SK-N-SH (cell line): ENCODE results near the gene KLHDC8B. TPM values are rescaled to one million over a fixed set of nuclear protein-coding genes. Genes with fewer than 3 reads are reported as not detected.

Source experiments
- CTCF ChIA-PET: fragments of 300-600, 350-600 bp; formaldehyde crosslinking; extraction: SDS; loops from one replicate; lab custom pipeline; 2021; lab: Yijun Ruan, JAX
- POLR2A ChIA-PET: fragments of 350-600 bp; sonication (Branson Sonifier 250); formaldehyde crosslinking; extraction: SDS; loops from one replicate; lab custom pipeline; 2020; ENCODE audit warnings: antibody characterized with exemption, inconsistent platforms; lab: Yijun Ruan, JAX
- DNase-seq: peaks from one replicate; pipeline ENCODE4 v3.0.0; 2012
- H2AFZ ChIP-seq: fragments of 200-600 bp; sonication (generic); 2 replicates; pipeline ENCODE4 v1.8.1; 2016; ENCODE audit warnings: antibody characterized with exemption, mild to moderate bottlenecking, low read depth
- H3F3A ChIP-seq: fragments of 200-600 bp; sonication (generic); replicated peaks from 2 replicates; pipeline ENCODE3; 2016; ENCODE audit warnings: antibody characterized with exemption, mild to moderate bottlenecking; ENCODE audit not compliant: insufficient read depth
- H3K27ac ChIP-seq, 2 experiments: fragments of 200-500 bp in 1 of 2; fragments of 200-600 bp in 1 of 2; sonication (Bioruptor generic) in 1 of 2; sonication (generic), shearing (Covaris generic) in 1 of 2; 2 replicates each; pipeline versions ENCODE4 v1.5.1 to v1.6.1; 2014 to 2016; ENCODE audit warnings: low read depth in 2 of 2, inconsistent platforms in 1 of 2, low read length in 1 of 2, mild to moderate bottlenecking in 1 of 2, mixed read lengths in 1 of 2
- H3K27me3 ChIP-seq: fragments of 200-600 bp; sonication (generic), shearing (Covaris generic); 2 replicates; pipeline ENCODE4 v1.6.1; 2016; ENCODE audit warnings: mixed run types; ENCODE audit not compliant: insufficient read depth
- H3K36me3 ChIP-seq, 2 experiments: fragments of 200-500 bp in 1 of 2; fragments of 200-600 bp in 1 of 2; sonication (Bioruptor generic) in 1 of 2; sonication (generic) in 1 of 2; replicated peaks in 1 of 2; 2 replicates each; pipeline versions ENCODE3 to v1.5.1; 2014 to 2016; ENCODE audit warnings: low read length in 1 of 2, mild to moderate bottlenecking in 1 of 2; ENCODE audit not compliant: insufficient read depth in 2 of 2, control insufficient read depth in 1 of 2
- H3K4me1 ChIP-seq, 2 experiments: fragments of 200-500 bp in 1 of 2; fragments of 200-600 bp in 1 of 2; sonication (Bioruptor generic) in 1 of 2; sonication (generic), shearing (Covaris generic) in 1 of 2; 2 replicates each; pipeline versions ENCODE4 v1.5.1 to v1.6.1; 2014 to 2016; ENCODE audit warnings: low read depth in 1 of 2, low read length in 1 of 2, mixed run types in 1 of 2; ENCODE audit not compliant: insufficient read depth in 2 of 2, control insufficient read depth in 1 of 2
- H3K4me2 ChIP-seq: fragments of 200-600 bp; sonication (generic), shearing (Covaris generic); 2 replicates; pipeline ENCODE4 v1.6.1; 2017; ENCODE audit warnings: mixed run types
- H3K4me3 ChIP-seq, 2 experiments: fragments of 200-500 bp in 1 of 2; fragments of 200-600 bp in 1 of 2; sonication (Bioruptor generic) in 1 of 2; sonication (generic), shearing (Covaris generic) in 1 of 2; 2 replicates each; pipeline versions ENCODE4 v1.5.1 to v1.8.1; 2014 to 2016; ENCODE audit warnings: low read depth in 2 of 2, inconsistent platforms in 1 of 2, low read length in 1 of 2, mild to moderate bottlenecking in 1 of 2, mixed read lengths in 1 of 2, moderate library complexity in 1 of 2
- H3K79me2 ChIP-seq: fragments of 200-600 bp; sonication (generic); 2 replicates; pipeline ENCODE4 v1.8.1; 2017; ENCODE audit warnings: mild to moderate bottlenecking; ENCODE audit not compliant: insufficient read depth
- H3K9ac ChIP-seq: fragments of 200-600 bp; sonication (generic); 2 replicates; pipeline ENCODE4 v1.6.1; 2017; ENCODE audit warnings: mixed run types
- H3K9me2 ChIP-seq: fragments of 200-600 bp; sonication (generic); 2 replicates; pipeline ENCODE4 v1.6.1; 2017; ENCODE audit warnings: mixed run types
- H3K9me3 ChIP-seq: fragments of 200-600 bp; sonication (generic); 2 replicates; pipeline ENCODE4 v1.6.1; 2017; ENCODE audit warnings: mixed run types, mild to moderate bottlenecking, moderate library complexity
- H4K20me1 ChIP-seq: fragments of 200-600 bp; sonication (generic); 2 replicates; pipeline ENCODE4 v1.6.1; 2017; ENCODE audit warnings: mild to moderate bottlenecking, mixed run types; ENCODE audit not compliant: insufficient read depth
- CHD2 ChIP-seq: fragments of 150-350 bp; IDR thresholded peaks from 2 replicates; pipeline ENCODE4 v1.6.1; 2018; ENCODE audit warnings: low read length; ENCODE audit not compliant: partially characterized antibody
- ELF1 ChIP-seq: IDR thresholded peaks from 2 replicates; pipeline ENCODE4 v1.4.0; 2012
- EP300 ChIP-seq, 2 experiments: IDR thresholded peaks; 2 replicates each; pipeline versions ENCODE4 v1.4.0 to v1.6.1; 2012; ENCODE audit warnings: borderline replicate concordance in 1 of 2, low read depth in 1 of 2, low read length in 1 of 2
- EZH2phosphoT487 ChIP-seq: fragments of 200-600 bp; sonication (generic); IDR thresholded peaks from 2 replicates; pipeline ENCODE4 v1.6.1; 2017; ENCODE audit warnings: low read depth, mixed run types, mild to moderate bottlenecking, antibody characterized with exemption, moderate library complexity, borderline replicate concordance
- FOSL2 ChIP-seq: IDR thresholded peaks from 2 replicates; pipeline ENCODE4 v1.4.0; 2012; ENCODE audit warnings: low read depth, mild to moderate bottlenecking, moderate library complexity, borderline replicate concordance
- FOXJ3 ChIP-seq: sonication (generic); formaldehyde crosslinking; IDR thresholded peaks from 2 replicates; pipeline ENCODE4 v1.5.1; 2020; ENCODE audit warnings: mild to moderate bottlenecking, missing genetic modification reagents
- FOXM1 ChIP-seq: IDR thresholded peaks from 2 replicates; pipeline ENCODE4 v1.4.0; 2012; ENCODE audit warnings: low read depth, mild to moderate bottlenecking
- GABPA ChIP-seq: IDR thresholded peaks from 2 replicates; pipeline ENCODE4 v1.4.0; 2012; ENCODE audit warnings: low read depth, mild to moderate bottlenecking
- GATA2 ChIP-seq: sonication (generic); formaldehyde crosslinking; IDR thresholded peaks from 2 replicates; pipeline ENCODE4 v1.5.0; 2020; ENCODE audit warnings: mild to moderate bottlenecking, missing genetic modification reagents
- MEF2A ChIP-seq: IDR thresholded peaks from 2 replicates; pipeline ENCODE4 v1.4.0; 2012; ENCODE audit warnings: low read depth, borderline replicate concordance
- NFIC ChIP-seq: IDR thresholded peaks from 2 replicates; pipeline ENCODE4 v1.4.0; 2012; ENCODE audit warnings: borderline replicate concordance
- POLR2AphosphoS5 ChIP-seq: IDR thresholded peaks from 2 replicates; pipeline ENCODE4 v1.6.1; 2012; ENCODE audit warnings: low read depth, low read length
- RAD21 ChIP-seq: IDR thresholded peaks from 2 replicates; pipeline ENCODE4 v1.6.1; 2012; ENCODE audit warnings: mild to moderate bottlenecking, low read length
- RCOR1 ChIP-seq: fragments of 150-350 bp; IDR thresholded peaks from 2 replicates; pipeline ENCODE4 v1.6.1; 2017; ENCODE audit warnings: antibody characterized with exemption, low read length
- RFX5 ChIP-seq: IDR thresholded peaks from 2 replicates; pipeline ENCODE4 v1.6.1; 2012; ENCODE audit warnings: mild to moderate bottlenecking, improper control_type of control experiment, low read length
- RXRA ChIP-seq: IDR thresholded peaks from 2 replicates; pipeline ENCODE4 v1.4.0; 2012; ENCODE audit warnings: low read depth, mild to moderate bottlenecking, borderline replicate concordance
- SIN3A ChIP-seq: IDR thresholded peaks from 2 replicates; pipeline ENCODE4 v1.6.1; 2012; ENCODE audit warnings: low read depth, mild to moderate bottlenecking, low read length, moderate library complexity, borderline replicate concordance
- SMC3 ChIP-seq: IDR thresholded peaks from 2 replicates; pipeline ENCODE4 v1.6.1; 2012; ENCODE audit warnings: low read depth, low read length, improper control_type of control experiment
- TAF1 ChIP-seq: IDR thresholded peaks from 2 replicates; pipeline ENCODE4 v1.6.1; 2012; ENCODE audit warnings: low read depth, mild to moderate bottlenecking, low read length, moderate library complexity, borderline replicate concordance
- TCF12 ChIP-seq: IDR thresholded peaks from 2 replicates; pipeline ENCODE4 v1.4.0; 2012
- TEAD4 ChIP-seq: IDR thresholded peaks from 2 replicates; pipeline ENCODE4 v1.4.0; 2012; ENCODE audit warnings: mild to moderate bottlenecking, borderline replicate concordance; ENCODE audit not compliant: insufficient read depth
- YY1 ChIP-seq: IDR thresholded peaks from 2 replicates; pipeline ENCODE4 v1.4.0; 2012; ENCODE audit warnings: low read depth, mild to moderate bottlenecking
- WGBS: methylation state at CpG from one replicate; pipeline ENCODE4 v1.1.6; 2017; ENCODE audit warnings: low lambda C conversion rate; 5-methylcytosine and 5-hydroxymethylcytosine counted together
- polyA plus RNA-seq, 3 experiments: library from polyadenylated mRNA; depleted of rRNA; stranded (reverse); fragments of >200 nt; gene quantifications; 2 replicates each; pipeline ENCODE4 v1.2.3, GENCODE V29; 2012
- TF ChIP-seq, protein P1 (sequence below): fragments of 150-350 bp; IDR thresholded peaks from 2 replicates; pipeline ENCODE4 v1.6.1; 2017; ENCODE audit warnings: antibody characterized with exemption, low read length, low read depth, borderline replicate concordance
- TF ChIP-seq, protein P2 (sequence below): IDR thresholded peaks from 2 replicates; pipeline ENCODE4 v1.4.0; 2012; ENCODE audit warnings: low read depth, borderline replicate concordance
- TF ChIP-seq, protein P3 (sequence below): IDR thresholded peaks from 2 replicates; pipeline ENCODE4 v1.4.0; 2012; ENCODE audit warnings: low read depth, borderline replicate concordance
- TF ChIP-seq, protein P4 (sequence below): IDR thresholded peaks from 2 replicates; pipeline ENCODE4; 2012
- TF ChIP-seq, protein P5 (sequence below): fragments of 200-600 bp; sonication (generic); IDR thresholded peaks from 2 replicates; pipeline ENCODE4 v1.6.1; 2017; ENCODE audit warnings: antibody characterized with exemption, mild to moderate bottlenecking, moderate library complexity

The KLHDC8B gene
- polyA plus RNA-seq (2012; rRNA removed): 35.3 and 40.6 TPM in 2 replicates
- polyA plus RNA-seq (2012; cell fraction: cytosol; rRNA removed): 20.2 and 29.3 TPM in 2 replicates
- 71.7 and 82.7 TPM in 2 replicates for polyA plus RNA-seq (2012; cell fraction: nucleus; rRNA removed)

DNA sequence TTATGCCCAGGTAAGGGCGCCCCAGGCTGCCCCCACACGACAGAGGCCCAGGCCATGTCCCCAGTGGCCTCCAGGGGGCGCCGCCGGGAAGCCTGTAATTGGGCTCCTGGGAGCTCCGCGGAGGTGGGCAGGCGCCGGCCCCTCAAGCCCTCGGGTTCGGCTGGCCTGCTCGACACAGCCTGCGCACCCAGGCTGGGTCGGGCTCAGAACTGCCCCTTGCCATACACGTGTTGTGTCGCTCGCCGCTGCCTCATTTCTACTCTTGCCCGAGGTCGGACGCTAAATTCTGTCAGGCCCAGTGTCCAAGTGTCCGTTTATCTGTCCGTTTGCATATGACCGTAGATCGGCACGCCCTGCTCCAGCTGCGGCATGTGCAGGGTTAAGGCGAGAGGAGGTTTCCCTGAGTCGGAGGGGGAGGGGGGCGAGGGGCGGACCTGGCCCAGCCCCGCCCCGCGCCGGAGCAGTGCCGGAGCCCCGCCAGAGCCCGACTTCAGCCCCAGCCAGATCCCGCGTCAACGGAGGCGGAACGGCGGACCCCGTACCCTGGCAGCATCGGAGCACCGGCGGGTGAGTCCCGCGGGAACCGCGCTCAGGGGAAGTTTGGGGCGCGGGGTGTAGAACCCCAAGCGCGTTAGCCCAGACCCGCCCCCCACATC is at the start of gene KLHDC8B:
KLHDC8B (plus strand) TSS at position 480 of the 656 bp plus-strand sequence. CDS start 1,172 bp downstream, outside the sequence.
- 6% methylated on average over 17 of the region's 57 CpGs for WGBS
- Histone ChIP-seq H3K9me2 (no peaks in the 10 kb centered on the region), H4K20me1 (no peaks in the 10 kb centered on the region), H3K27me3 (no peaks in the 10 kb centered on the region), H3K9me3 (no peaks in the 10 kb centered on the region), H3K79me2 (peaks cover 30% of the 10 kb centered on the region), H3K4me1 (peaks cover 14 to 57% of the 10 kb centered on the region in 2 experiments), H3K4me2 (peak within 1 kb of the TSS; percentile 98), H2AFZ (peak within 1 kb of the TSS; percentile 99), H3K27ac (peak within 1 kb of the TSS; percentile 70 to 99), H3F3A (no peaks in the 10 kb centered on the region), H3K36me3 (peaks cover 0 to 18% of the 10 kb centered on the region in 2 experiments), H3K9ac (peak within 1 kb of the TSS; percentile 71), H3K4me3 (peak within 1 kb of the TSS; percentile 81 to 90)
- CTCF ChIA-PET: interaction anchor here (0.5 to 3.5 kb wide), 41 partner anchors 10 to 499 kb away, joined by 3 to 26 read pairs (median 4); partner anchors contain the start of genes C3orf62, LAMB2, NDUFAF3 and TCTA
- peak; percentile 97 for DNase-seq
- POLR2A ChIA-PET: interaction anchor here (0.7 to 2.8 kb wide), 8 partner anchors 38 to 278 kb away, joined by 3 to 11 read pairs (median 4); partner anchors contain the start of genes C3orf62, LAMB2, QRICH1 and RHOA
- TF ChIP-seq POLR2AphosphoS5 (peak; percentile 24; the same call in 1 of the 2 replicates), EP300 (IDR thresholded peaks at IDR 0.05; ENCODE audit: borderline replicate concordance in 1 of 2, low read depth in 1 of 2, low read length in 1 of 2) (no peak; a peak in 1 of 4 replicates), YY1 (no peak), TCF12 (0 out of 2 replicates have a peak, but pooled peaks have one; percentile 13), RCOR1 (no peak), TAF1 (peak; percentile 48; the same call in 1 of the 2 replicates), GABPA (no peak), EZH2phosphoT487 (no peak), GATA2 (no peak), TEAD4 (peak; percentile 38; the same call in 1 of the 2 replicates), FOXM1 (no peak), RXRA (no peak), NFIC (no peak), FOSL2 (no peak), FOXJ3 (CRISPR knock-in tag) (no peak), RAD21 (peak; percentile 71), SIN3A (peak; percentile 44; the same call in 1 of the 2 replicates), MEF2A (no peak), ELF1 (no peak), CHD2 (peak; percentile 88), RFX5 (no peak), SMC3 (peak; percentile 71)
- TF ChIP-seq, protein P1, sequence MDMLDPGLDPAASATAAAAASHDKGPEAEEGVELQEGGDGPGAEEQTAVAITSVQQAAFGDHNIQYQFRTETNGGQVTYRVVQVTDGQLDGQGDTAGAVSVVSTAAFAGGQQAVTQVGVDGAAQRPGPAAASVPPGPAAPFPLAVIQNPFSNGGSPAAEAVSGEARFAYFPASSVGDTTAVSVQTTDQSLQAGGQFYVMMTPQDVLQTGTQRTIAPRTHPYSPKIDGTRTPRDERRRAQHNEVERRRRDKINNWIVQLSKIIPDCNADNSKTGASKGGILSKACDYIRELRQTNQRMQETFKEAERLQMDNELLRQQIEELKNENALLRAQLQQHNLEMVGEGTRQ: no peak
- TF ChIP-seq, protein P2, sequence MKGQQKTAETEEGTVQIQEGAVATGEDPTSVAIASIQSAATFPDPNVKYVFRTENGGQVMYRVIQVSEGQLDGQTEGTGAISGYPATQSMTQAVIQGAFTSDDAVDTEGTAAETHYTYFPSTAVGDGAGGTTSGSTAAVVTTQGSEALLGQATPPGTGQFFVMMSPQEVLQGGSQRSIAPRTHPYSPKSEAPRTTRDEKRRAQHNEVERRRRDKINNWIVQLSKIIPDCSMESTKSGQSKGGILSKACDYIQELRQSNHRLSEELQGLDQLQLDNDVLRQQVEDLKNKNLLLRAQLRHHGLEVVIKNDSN: no peak
- TF ChIP-seq, protein P3, sequence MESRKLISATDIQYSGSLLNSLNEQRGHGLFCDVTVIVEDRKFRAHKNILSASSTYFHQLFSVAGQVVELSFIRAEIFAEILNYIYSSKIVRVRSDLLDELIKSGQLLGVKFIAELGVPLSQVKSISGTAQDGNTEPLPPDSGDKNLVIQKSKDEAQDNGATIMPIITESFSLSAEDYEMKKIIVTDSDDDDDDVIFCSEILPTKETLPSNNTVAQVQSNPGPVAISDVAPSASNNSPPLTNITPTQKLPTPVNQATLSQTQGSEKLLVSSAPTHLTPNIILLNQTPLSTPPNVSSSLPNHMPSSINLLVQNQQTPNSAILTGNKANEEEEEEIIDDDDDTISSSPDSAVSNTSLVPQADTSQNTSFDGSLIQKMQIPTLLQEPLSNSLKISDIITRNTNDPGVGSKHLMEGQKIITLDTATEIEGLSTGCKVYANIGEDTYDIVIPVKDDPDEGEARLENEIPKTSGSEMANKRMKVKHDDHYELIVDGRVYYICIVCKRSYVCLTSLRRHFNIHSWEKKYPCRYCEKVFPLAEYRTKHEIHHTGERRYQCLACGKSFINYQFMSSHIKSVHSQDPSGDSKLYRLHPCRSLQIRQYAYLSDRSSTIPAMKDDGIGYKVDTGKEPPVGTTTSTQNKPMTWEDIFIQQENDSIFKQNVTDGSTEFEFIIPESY: no peak
- TF ChIP-seq, protein P4, sequence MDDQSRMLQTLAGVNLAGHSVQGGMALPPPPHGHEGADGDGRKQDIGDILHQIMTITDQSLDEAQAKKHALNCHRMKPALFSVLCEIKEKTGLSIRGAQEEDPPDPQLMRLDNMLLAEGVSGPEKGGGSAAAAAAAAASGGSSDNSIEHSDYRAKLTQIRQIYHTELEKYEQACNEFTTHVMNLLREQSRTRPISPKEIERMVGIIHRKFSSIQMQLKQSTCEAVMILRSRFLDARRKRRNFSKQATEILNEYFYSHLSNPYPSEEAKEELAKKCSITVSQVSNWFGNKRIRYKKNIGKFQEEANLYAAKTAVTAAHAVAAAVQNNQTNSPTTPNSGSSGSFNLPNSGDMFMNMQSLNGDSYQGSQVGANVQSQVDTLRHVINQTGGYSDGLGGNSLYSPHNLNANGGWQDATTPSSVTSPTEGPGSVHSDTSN: no peak
- TF ChIP-seq, protein P5, sequence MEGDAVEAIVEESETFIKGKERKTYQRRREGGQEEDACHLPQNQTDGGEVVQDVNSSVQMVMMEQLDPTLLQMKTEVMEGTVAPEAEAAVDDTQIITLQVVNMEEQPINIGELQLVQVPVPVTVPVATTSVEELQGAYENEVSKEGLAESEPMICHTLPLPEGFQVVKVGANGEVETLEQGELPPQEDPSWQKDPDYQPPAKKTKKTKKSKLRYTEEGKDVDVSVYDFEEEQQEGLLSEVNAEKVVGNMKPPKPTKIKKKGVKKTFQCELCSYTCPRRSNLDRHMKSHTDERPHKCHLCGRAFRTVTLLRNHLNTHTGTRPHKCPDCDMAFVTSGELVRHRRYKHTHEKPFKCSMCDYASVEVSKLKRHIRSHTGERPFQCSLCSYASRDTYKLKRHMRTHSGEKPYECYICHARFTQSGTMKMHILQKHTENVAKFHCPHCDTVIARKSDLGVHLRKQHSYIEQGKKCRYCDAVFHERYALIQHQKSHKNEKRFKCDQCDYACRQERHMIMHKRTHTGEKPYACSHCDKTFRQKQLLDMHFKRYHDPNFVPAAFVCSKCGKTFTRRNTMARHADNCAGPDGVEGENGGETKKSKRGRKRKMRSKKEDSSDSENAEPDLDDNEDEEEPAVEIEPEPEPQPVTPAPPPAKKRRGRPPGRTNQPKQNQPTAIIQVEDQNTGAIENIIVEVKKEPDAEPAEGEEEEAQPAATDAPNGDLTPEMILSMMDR: peak; percentile 92
